B cell (primary cell): ENCODE data around the gene TAS2R38. TPM values are rescaled to one million over a fixed set of nuclear protein-coding genes. Genes with fewer than 3 reads are reported as not detected.

Experiments used
- ATAC-seq: fragments of 200-7000 bp; cut with Tn5 transposase; one replicate; pipeline ENCODE4 v1.10.0; 2021; ENCODE audit warnings: low read depth, mild to moderate bottlenecking, moderate number of reproducible peaks, moderate library complexity
- CTCF ChIA-PET: fragments of 350-600 bp; sonication (Branson Sonifier 250); formaldehyde crosslinking; loops from one replicate; lab custom pipeline; 2021; ENCODE audit warnings: antibody characterized with exemption, inconsistent platforms; lab: Charles Lee
- POLR2A ChIA-PET: fragments of 350-600 bp; sonication (Branson Sonifier 250); formaldehyde crosslinking; loops from one replicate; lab custom pipeline; 2021; ENCODE audit warnings: antibody characterized with exemption; lab: Charles Lee
- DNase-seq: peaks from one replicate; pipeline ENCODE4 v3.0.0; 2013
- H2AFZ ChIP-seq: 2 replicates; pipeline ENCODE4 v1.6.1; 2012; ENCODE audit warnings: mild to moderate bottlenecking, low read depth, low read length; ENCODE audit not compliant: insufficient read depth, poor library complexity, severe bottlenecking
- H3K27ac ChIP-seq, 2 donors: 1 replicate in 1 of 2; 2 replicates in 1 of 2; pipeline ENCODE4 v1.5.1; 2012 to 2013; ENCODE audit warnings: low read length in 2 of 2, mild to moderate bottlenecking in 2 of 2, moderate library complexity in 1 of 2
- H3K27me3 ChIP-seq, 4 experiments: fragments of 200-600 bp in 1 of 4; sonication (generic) in 1 of 4; replicated peaks in 1 of 4; 1 replicate in 2 of 4; 2 replicates in 2 of 4; pipeline versions ENCODE4 v1.6.1 to v1.7.0; 2013 to 2016; ENCODE audit warnings: low read length in 3 of 4, mild to moderate bottlenecking in 2 of 4, mixed read lengths in 1 of 4, moderate library complexity in 1 of 4; ENCODE audit not compliant: insufficient read depth in 4 of 4, control insufficient read depth in 3 of 4; ENCODE audit errors: control extremely low read depth in 1 of 4
- H3K36me3 ChIP-seq, 2 experiments: replicated peaks in 1 of 2; 1 replicate in 1 of 2; 2 replicates in 1 of 2; pipeline versions ENCODE4 v1.6.1 to v1.7.1; 2013; ENCODE audit warnings: low read length in 1 of 2; ENCODE audit not compliant: insufficient read depth in 2 of 2, control insufficient read depth in 1 of 2; ENCODE audit errors: control extremely low read depth in 1 of 2, extremely low read depth in 1 of 2
- H3K4me1 ChIP-seq, 2 donors: fragments of 200-600 bp in 1 of 2; sonication (generic) in 1 of 2; 1 replicate in 1 of 2; 2 replicates in 1 of 2; pipeline versions ENCODE4 v1.5.1 to v1.6.1; 2013 to 2017; ENCODE audit warnings: low read length in 2 of 2; ENCODE audit not compliant: control insufficient read depth in 2 of 2, insufficient read depth in 2 of 2
- H3K4me2 ChIP-seq: replicated peaks from 2 replicates; pipeline ENCODE3; 2012; ENCODE audit warnings: mild to moderate bottlenecking, low read depth, low read length; ENCODE audit not compliant: poor library complexity, severe bottlenecking
- H3K4me3 ChIP-seq, 5 experiments: fragments of 200-600 bp in 1 of 5; sonication (generic) in 1 of 5; 1 replicate in 3 of 5; 2 replicates in 2 of 5; pipeline versions ENCODE4 v1.5.1 to v1.7.0; 2011 to 2016; ENCODE audit warnings: low read length in 4 of 5, mild to moderate bottlenecking in 4 of 5, low read depth in 2 of 5, control low read depth in 1 of 5, moderate library complexity in 1 of 5; ENCODE audit not compliant: insufficient read depth in 1 of 5; ENCODE audit errors: control extremely low read depth in 1 of 5, extremely low read depth in 1 of 5
- H3K79me2 ChIP-seq: fragments of 200-600 bp; sonication (generic); one replicate; pipeline ENCODE4 v1.6.0; 2016; ENCODE audit warnings: low read length; ENCODE audit not compliant: control insufficient read depth, insufficient read depth
- H3K9ac ChIP-seq: fragments of 200-600 bp; sonication (generic); 2 replicates; pipeline ENCODE4 v1.6.1; 2017; ENCODE audit warnings: mild to moderate bottlenecking, low read length, moderate library complexity
- H3K9me3 ChIP-seq, 3 donors: one replicate each; pipeline versions ENCODE4 v1.6.1 to v1.7.1; 2013; ENCODE audit warnings: low read length in 2 of 3; ENCODE audit not compliant: control insufficient read depth in 2 of 3, insufficient read depth in 1 of 3; ENCODE audit errors: control extremely low read depth in 1 of 3
- H4K20me1 ChIP-seq: 2 replicates; pipeline ENCODE4 v1.6.0; 2012; ENCODE audit warnings: mild to moderate bottlenecking, low read length; ENCODE audit not compliant: insufficient read depth, control insufficient read depth, poor library complexity, severe bottlenecking
- H3K27ac Mint-ChIP-seq: one replicate; pipeline ENCODE4 v1.8.0; 2021; ENCODE audit warnings: mixed read lengths
- H3K27me3 Mint-ChIP-seq: one replicate; pipeline ENCODE4 v1.8.0; 2021; ENCODE audit warnings: mixed read lengths
- H3K4me1 Mint-ChIP-seq: one replicate; pipeline ENCODE4 v1.8.0; 2021; ENCODE audit warnings: mixed read lengths
- H3K4me3 Mint-ChIP-seq: one replicate; pipeline ENCODE4 v1.8.0; 2021; ENCODE audit warnings: mixed read lengths
- H3K9me3 Mint-ChIP-seq: one replicate; pipeline ENCODE4 v1.8.0; 2022; ENCODE audit warnings: mixed read lengths; ENCODE audit not compliant: insufficient read depth
- CTCF ChIP-seq: fragments of 200-600 bp; IDR thresholded peaks from one replicate; pipeline ENCODE4 v1.8.0; 2022; ENCODE audit warnings: antibody characterized with exemption, mild to moderate bottlenecking
- EZH2 ChIP-seq: IDR thresholded peaks from 2 replicates; pipeline ENCODE4 v1.6.1; 2012; ENCODE audit warnings: borderline replicate concordance, low read depth, mild to moderate bottlenecking, moderate library complexity, low read length; ENCODE audit not compliant: insufficient read depth, poor library complexity, severe bottlenecking
- WGBS: methylation state at CpG from one replicate; pipeline ENCODE4 v1.1.5; 2013; ENCODE audit warnings: missing lambda C conversion rate; ENCODE audit not compliant: insufficient coverage; 5-methylcytosine and 5-hydroxymethylcytosine counted together
- intact Hi-C: fragments of 100-400 bp; cut with micrococcal nuclease; formaldehyde crosslinking; loops from one replicate; pipeline ENCODE4 v1.10.0; 2022
- polyA plus RNA-seq: library from polyadenylated mRNA; depleted of rRNA; stranded (reverse); fragments of >200 nt; gene quantifications from 2 replicates; pipeline ENCODE4 v1.2.3, GENCODE V29; 2012
- total RNA-seq, 2 donors: library from RNA; stranded (reverse); fragments of 120-200 nt in 1 of 2; gene quantifications; 1 replicate in 1 of 2; 2 replicates in 1 of 2; pipeline versions ENCODE4 v1.2.3 to v1.2.4, GENCODE V29; 2013 to 2022

The TAS2R38 gene
- total and polyA plus RNA-seq, 2 donors (not counting 1 experiment from before 2014, with no cell fraction given): not detected

DNA sequence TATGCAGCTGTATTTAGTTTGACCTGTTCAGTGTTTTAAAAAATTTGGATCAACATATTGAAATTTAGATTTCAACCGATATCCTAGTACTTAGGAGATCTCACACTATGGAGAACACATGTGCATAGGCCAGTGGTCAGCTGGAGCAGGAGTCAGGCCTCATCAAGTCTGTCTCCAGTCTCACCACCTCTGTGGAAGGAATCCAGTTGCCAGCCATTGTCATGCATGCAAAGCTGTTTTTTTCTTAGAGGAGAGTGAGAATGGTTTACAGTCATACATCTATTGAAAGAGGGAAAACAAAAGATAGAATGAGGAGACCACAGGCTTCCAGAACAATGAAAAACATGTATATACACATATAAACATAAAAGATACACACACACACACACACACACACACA is 19.2 kb downstream of the TAS2R38 start:
- H3K4me1 ChIP-seq: peaks cover 0 to 8% of the 10 kb centered on the region in 2 donors
- H3K4me2 ChIP-seq: no peak overlapping the region
- H3K79me2 ChIP-seq: no peaks in the 10 kb centered on the region
- H3K27me3 ChIP-seq: no peaks in the 10 kb centered on the region
- no peak overlapping the region for H3K27ac ChIP-seq
- ChIA-PET CTCF (interaction anchor here (0.8 kb wide), 1 partner anchor 24 kb away, joined by 3 read pairs; no protein-coding TSS in a partner anchor), POLR2A (no interaction called here)
- H3K4me1 Mint-ChIP-seq: peaks cover 6% of the 10 kb centered on the region
- 100% methylated on average over 1 of the region's 1 CpG for WGBS
- no peak overlapping the region for H3K9ac ChIP-seq
- no peaks in the 10 kb centered on the region for H3K9me3 Mint-ChIP-seq
- no peak overlapping the region for H3K4me3 Mint-ChIP-seq
- H3K4me3 ChIP-seq: no peak overlapping the region
- TF ChIP-seq CTCF (no peak), EZH2 (no peak)
- intact Hi-C loops: no loop called here
- DNase-seq (no peak), ATAC-seq (no peak)
- H3K36me3 ChIP-seq: no peaks in the 10 kb centered on the region
- H2AFZ ChIP-seq: no peak overlapping the region
- H3K9me3 ChIP-seq: no peaks in the 10 kb centered on the region
- no peak overlapping the region for H3K27ac Mint-ChIP-seq
- no peaks in the 10 kb centered on the region for H4K20me1 ChIP-seq
- peaks cover 4% of the 10 kb centered on the region for H3K27me3 Mint-ChIP-seq

- Histone ChIP-seq H3K4me3 (no peak overlapping the region), H3K27ac (no peak overlapping the region), H3K4me2 (no peak overlapping the region), H3K27me3 (no peaks in the 10 kb centered on the region), H3K36me3 (no peaks in the 10 kb centered on the region), H3K79me2 (no peaks in the 10 kb centered on the region), H2AFZ (no peak overlapping the region), H4K20me1 (no peaks in the 10 kb centered on the region), H3K9me3 (no peaks in the 10 kb centered on the region), H3K9ac (no peak overlapping the region), H3K4me1 (peaks cover 0 to 8% of the 10 kb centered on the region in 2 donors)
- TF ChIP-seq CTCF (no peak), EZH2 (no peak)
- WGBS: 86% methylated on average over 1 of the region's 1 CpG
- Mint-ChIP-seq H3K9me3 (no peaks in the 10 kb centered on the region), H3K27ac (no peak overlapping the region), H3K4me3 (no peak overlapping the region), H3K27me3 (peaks cover 4% of the 10 kb centered on the region), H3K4me1 (peaks cover 6% of the 10 kb centered on the region)
- DNase-seq (no peak), ATAC-seq (no peak)
- intact Hi-C loops: no loop called here
- CTCF ChIA-PET: no interaction called here
- POLR2A ChIA-PET: no interaction called here
Observed at GRCh38 chr7:141952461-141952860, 21.1 kb downstream of the TAS2R38 start.
